GM23338 (cell line): Measurements from ENCODE around the gene STEAP1B. TPM values are rescaled to one million over a fixed set of nuclear protein-coding genes. Genes with fewer than 3 reads are reported as not detected.

Experiments used
- ATAC-seq: fragments of 200-7000 bp; cut with Tn5 transposase; 3 replicates; pipeline ENCODE4 v1.9.1; 2020
- DNase-seq: peaks from one replicate; pipeline ENCODE4 v3.0.0-alpha.2; 2015; ENCODE audit warnings: low spot score
- H2AFZ ChIP-seq: fragments of 200-600 bp; sonication (generic); 2 replicates; pipeline ENCODE4 v1.8.0; 2016; ENCODE audit warnings: antibody characterized with exemption, mild to moderate bottlenecking, moderate library complexity
- H3F3A ChIP-seq: fragments of 200-600 bp; sonication (generic); replicated peaks from 2 replicates; pipeline ENCODE4 v1.8.0; 2017; ENCODE audit warnings: antibody characterized with exemption, mixed run types, low read depth
- H3K27ac ChIP-seq: fragments of 200-600 bp; sonication (generic); 2 replicates; pipeline ENCODE4 v1.6.1; 2016; ENCODE audit warnings: low read depth
- H3K27me3 ChIP-seq: fragments of 200-600 bp; sonication (generic); 2 replicates; pipeline ENCODE4 v1.8.0; 2016; ENCODE audit warnings: mild to moderate bottlenecking, mixed run types, moderate library complexity; ENCODE audit not compliant: insufficient read depth
- H3K36me3 ChIP-seq: fragments of 200-600 bp; sonication (generic); 2 replicates; pipeline ENCODE4 v1.8.0; 2016; ENCODE audit warnings: mild to moderate bottlenecking; ENCODE audit not compliant: insufficient read depth
- H3K4me1 ChIP-seq: fragments of 200-600 bp; sonication (generic); 2 replicates; pipeline ENCODE4 v1.8.0; 2016; ENCODE audit warnings: mild to moderate bottlenecking, moderate library complexity; ENCODE audit not compliant: insufficient read depth
- H3K4me2 ChIP-seq: fragments of 200-600 bp; sonication (generic); 2 replicates; pipeline ENCODE4 v1.7.1; 2017; ENCODE audit warnings: mixed run types
- H3K4me3 ChIP-seq: fragments of 200-600 bp; sonication (generic); 2 replicates; pipeline ENCODE4 v1.6.1; 2016; ENCODE audit warnings: mixed run types
- H3K79me2 ChIP-seq: fragments of 200-600 bp; sonication (generic); replicated peaks from 2 replicates; pipeline ENCODE4 v1.8.0; 2017; ENCODE audit warnings: mild to moderate bottlenecking; ENCODE audit not compliant: insufficient read depth
- H3K9me2 ChIP-seq: fragments of 200-600 bp; sonication (generic); 2 replicates; pipeline ENCODE4 v1.8.0; 2017; ENCODE audit not compliant: insufficient read depth
- H4K20me1 ChIP-seq: fragments of 200-600 bp; sonication (generic); replicated peaks from 2 replicates; pipeline ENCODE4 v1.8.0; 2017; ENCODE audit warnings: mild to moderate bottlenecking; ENCODE audit not compliant: insufficient read depth
- H3K27ac Mint-ChIP-seq: 2 replicates; pipeline ENCODE4 v1.8.0; 2020; ENCODE audit warnings: inconsistent platforms, mild to moderate bottlenecking, moderate library complexity, mixed read lengths
- H3K27me3 Mint-ChIP-seq: 3 replicates; pipeline ENCODE4 v1.8.0; 2022; ENCODE audit warnings: low read depth, mild to moderate bottlenecking, moderate library complexity, mixed read lengths, inconsistent platforms; ENCODE audit not compliant: insufficient read depth, poor library complexity
- H3K36me3 Mint-ChIP-seq: 3 replicates; pipeline ENCODE4 v1.8.0; 2021; ENCODE audit warnings: low read depth, mild to moderate bottlenecking, inconsistent platforms, moderate library complexity, mixed read lengths
- H3K4me1 Mint-ChIP-seq: 3 replicates; pipeline ENCODE4 v1.8.0; 2020; ENCODE audit warnings: mild to moderate bottlenecking, inconsistent platforms, mixed read lengths
- H3K4me3 Mint-ChIP-seq: 3 replicates; pipeline ENCODE4 v1.8.0; 2021; ENCODE audit warnings: moderate library complexity, mild to moderate bottlenecking, inconsistent platforms, mixed read lengths
- H3K9me3 Mint-ChIP-seq: 3 replicates; pipeline ENCODE4 v1.8.0; 2020; ENCODE audit warnings: moderate library complexity, mild to moderate bottlenecking, inconsistent platforms, mixed read lengths
- EZH2 ChIP-seq: fragments of 200-600 bp; sonication (generic); IDR thresholded peaks from one replicate; pipeline ENCODE4 v1.8.0; 2017; ENCODE audit warnings: antibody characterized with exemption, mild to moderate bottlenecking, low read depth; ENCODE audit not compliant: unreplicated experiment
- JUNB ChIP-seq: IDR thresholded peaks from one replicate; pipeline ENCODE4 v1.6.1; 2016; ENCODE audit warnings: antibody characterized with exemption; ENCODE audit not compliant: unreplicated experiment
- NANOG ChIP-seq: IDR thresholded peaks from 2 replicates; pipeline ENCODE4 v1.6.1; 2016; ENCODE audit warnings: antibody characterized with exemption, borderline replicate concordance
- POLR2AphosphoS5 ChIP-seq: IDR thresholded peaks from 2 replicates; pipeline ENCODE4 v1.6.1; 2016; ENCODE audit warnings: antibody characterized with exemption, low read depth
- STAT1 ChIP-seq: IDR thresholded peaks from one replicate; pipeline ENCODE4 v1.6.1; 2016; ENCODE audit warnings: antibody characterized with exemption; ENCODE audit not compliant: unreplicated experiment
- ZNF114 ChIP-seq: fragments of 250-450 bp; sonication (Bioruptor Pico); IDR thresholded peaks from 2 replicates; pipeline ENCODE4 v1.5.0; 2020; ENCODE audit warnings: mild to moderate bottlenecking, moderate library complexity
- ZNF331 ChIP-seq: fragments of 250-450 bp; sonication (Bioruptor Pico); IDR thresholded peaks from 2 replicates; pipeline ENCODE4 v1.5.0; 2020; ENCODE audit warnings: low read depth, mild to moderate bottlenecking, moderate library complexity
- ZNF462 ChIP-seq: fragments of 250-450 bp; sonication (Bioruptor Pico); IDR thresholded peaks from 2 replicates; pipeline ENCODE4 v1.5.0; 2020; ENCODE audit warnings: mild to moderate bottlenecking, moderate library complexity
- polyA plus RNA-seq: library from polyadenylated mRNA; unstranded; fragments of >200 nt; fragmentation: Nextera tagmentation; extraction: Ambion mirVana; gene quantifications from 2 replicates; pipeline ENCODE4 v1.2.1, GENCODE V29; 2016
- total RNA-seq: library from RNA; depleted of rRNA; stranded (reverse); fragments of >200 nt; shearing (Covaris generic); gene quantifications from 2 replicates; pipeline ENCODE4 v1.2.3, GENCODE V29; 2014
- TF ChIP-seq, protein P1 (sequence below): IDR thresholded peaks from 2 replicates; pipeline ENCODE4 v1.6.1; 2016; ENCODE audit warnings: antibody characterized with exemption
- TF ChIP-seq, protein P2 (sequence below), 2 experiments: fragments of 200-600 bp in 1 of 2; sonication (generic) in 1 of 2; conservative IDR thresholded peaks; 2 replicates each; pipeline versions ENCODE4 v1.5.1 to v1.6.1; 2016 to 2017; ENCODE audit warnings: antibody characterized with exemption in 2 of 2, low read depth in 2 of 2, mild to moderate bottlenecking in 2 of 2, moderate library complexity in 1 of 2

STEAP1B gene
- total and polyA plus RNA-seq, 2 experiments from 2014 or later, result 4.9 to 16.5 TPM

DNA sequence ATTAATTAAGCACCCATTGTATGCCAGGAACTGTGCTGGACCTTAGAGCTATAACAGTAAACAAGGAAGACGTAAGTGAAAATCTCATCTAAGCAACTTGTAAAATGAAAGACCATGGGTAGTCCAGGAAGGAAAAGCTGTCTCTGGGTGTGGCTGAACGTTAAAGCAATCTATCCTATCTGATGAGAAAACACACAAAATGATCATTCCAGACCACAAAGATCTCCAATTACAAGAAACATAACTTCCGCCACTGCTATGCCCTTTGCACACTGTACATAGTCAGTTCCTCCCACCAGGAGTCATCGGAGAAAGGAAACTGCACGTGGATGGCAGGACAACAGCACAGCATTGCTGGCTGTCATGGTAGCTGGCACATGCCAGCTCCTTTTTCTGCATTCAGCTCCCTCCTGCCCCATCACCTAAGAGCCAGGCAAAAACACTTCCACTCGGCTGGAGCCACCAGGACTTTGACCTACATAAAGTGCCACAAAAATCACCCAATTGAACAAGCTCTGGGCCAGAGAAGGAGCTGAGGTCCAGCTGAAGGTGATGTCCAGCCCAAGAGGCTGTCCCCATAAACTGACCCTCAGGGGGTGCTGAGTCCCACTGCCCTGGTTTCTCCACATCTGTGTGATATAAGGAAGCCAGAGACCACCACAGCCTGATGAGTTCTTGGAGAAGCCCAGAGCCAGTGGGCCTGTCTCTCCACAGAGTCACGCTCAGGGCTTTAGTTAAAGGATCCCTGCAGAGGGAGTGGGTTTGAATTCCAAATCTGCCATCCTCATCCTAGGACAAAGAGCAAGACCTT, 56.4 kb downstream of the STEAP1B start:
- Histone ChIP-seq H3K4me2 (no peak overlapping the region), H3K79me2 (no peaks in the 10 kb centered on the region), H3K4me1 (no peaks in the 10 kb centered on the region; the same call in 1 of the 2 replicates), H3F3A (no peaks in the 10 kb centered on the region), H4K20me1 (no peaks in the 10 kb centered on the region), H3K9me2 (peaks cover 5% of the 10 kb centered on the region; the same call in 1 of the 2 replicates), H3K27me3 (no peaks in the 10 kb centered on the region), H2AFZ (no peak overlapping the region), H3K27ac (no peak overlapping the region), H3K36me3 (no peaks in the 10 kb centered on the region), H3K4me3 (no peak overlapping the region)
- no peak overlapping the region for H3K4me3 Mint-ChIP-seq
- peaks cover 30% of the 10 kb centered on the region for H3K4me1 Mint-ChIP-seq
- H3K27me3 Mint-ChIP-seq, result peaks cover 4% of the 10 kb centered on the region
- ATAC-seq, result no peak
- H3K27ac Mint-ChIP-seq, result no peak overlapping the region
- H3K9me3 Mint-ChIP-seq, result no peaks in the 10 kb centered on the region
- H3K36me3 Mint-ChIP-seq, result no peaks in the 10 kb centered on the region
- DNase-seq, result no peak
- TF ChIP-seq, protein P1, sequence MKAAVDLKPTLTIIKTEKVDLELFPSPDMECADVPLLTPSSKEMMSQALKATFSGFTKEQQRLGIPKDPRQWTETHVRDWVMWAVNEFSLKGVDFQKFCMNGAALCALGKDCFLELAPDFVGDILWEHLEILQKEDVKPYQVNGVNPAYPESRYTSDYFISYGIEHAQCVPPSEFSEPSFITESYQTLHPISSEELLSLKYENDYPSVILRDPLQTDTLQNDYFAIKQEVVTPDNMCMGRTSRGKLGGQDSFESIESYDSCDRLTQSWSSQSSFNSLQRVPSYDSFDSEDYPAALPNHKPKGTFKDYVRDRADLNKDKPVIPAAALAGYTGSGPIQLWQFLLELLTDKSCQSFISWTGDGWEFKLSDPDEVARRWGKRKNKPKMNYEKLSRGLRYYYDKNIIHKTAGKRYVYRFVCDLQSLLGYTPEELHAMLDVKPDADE, result no peak
- TF ChIP-seq EZH2 (no peak), JUNB (no peak), ZNF462 (no peak), STAT1 (no peak), ZNF114 (CRISPR knock-in tag) (no peak), POLR2AphosphoS5 (no peak), NANOG (no peak), ZNF331 (CRISPR knock-in tag) (no peak)
- TF ChIP-seq, protein P2, sequence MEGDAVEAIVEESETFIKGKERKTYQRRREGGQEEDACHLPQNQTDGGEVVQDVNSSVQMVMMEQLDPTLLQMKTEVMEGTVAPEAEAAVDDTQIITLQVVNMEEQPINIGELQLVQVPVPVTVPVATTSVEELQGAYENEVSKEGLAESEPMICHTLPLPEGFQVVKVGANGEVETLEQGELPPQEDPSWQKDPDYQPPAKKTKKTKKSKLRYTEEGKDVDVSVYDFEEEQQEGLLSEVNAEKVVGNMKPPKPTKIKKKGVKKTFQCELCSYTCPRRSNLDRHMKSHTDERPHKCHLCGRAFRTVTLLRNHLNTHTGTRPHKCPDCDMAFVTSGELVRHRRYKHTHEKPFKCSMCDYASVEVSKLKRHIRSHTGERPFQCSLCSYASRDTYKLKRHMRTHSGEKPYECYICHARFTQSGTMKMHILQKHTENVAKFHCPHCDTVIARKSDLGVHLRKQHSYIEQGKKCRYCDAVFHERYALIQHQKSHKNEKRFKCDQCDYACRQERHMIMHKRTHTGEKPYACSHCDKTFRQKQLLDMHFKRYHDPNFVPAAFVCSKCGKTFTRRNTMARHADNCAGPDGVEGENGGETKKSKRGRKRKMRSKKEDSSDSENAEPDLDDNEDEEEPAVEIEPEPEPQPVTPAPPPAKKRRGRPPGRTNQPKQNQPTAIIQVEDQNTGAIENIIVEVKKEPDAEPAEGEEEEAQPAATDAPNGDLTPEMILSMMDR (conservative IDR thresholded peaks at IDR 0.05; ENCODE audit: low read depth in 2 of 2), result no peak
